ENCODE measurements around the gene GSK3A. TPM values are rescaled to one million over a fixed set of nuclear protein-coding genes. Genes with fewer than 3 reads are reported as not detected.
"Not testable (repeated sequence)": the region's sequence is repeated elsewhere in the genome, so short reads cannot be mapped to it uniquely, and the experiment has no call there.

The GSK3A gene
- total and polyA plus RNA-seq, 7 donors = 48.7 to 117 (median 64.8) TPM

GRCh38 chr19:42268142-42268703 lies 25.8 kb upstream of the GSK3A start:
- peak; percentile 81 to 85 (median 84) for ATAC-seq
- H3K36me3 ChIP-seq (ENCODE audit: insufficient read depth in 1 of 2, low read depth in 1 of 2) = peaks cover 4 to 16% of the 10 kb centered on the region in 2 donors
- intact Hi-C loops (cut with DNase I) = no loop called here
- H3K27me3 ChIP-seq (ENCODE audit: insufficient read depth in 3 of 3, low read length in 2 of 3) = no peaks in the 10 kb centered on the region
- no peak for TF ChIP-seq CTCF (IDR thresholded peaks at IDR 0.05)
- H3K4me3 ChIP-seq = peak overlapping the region; percentile 88
- peak; percentile 98 for DNase-seq
- WGBS, 3 donors = 0 to 1% (median 0%) methylated on average over 43 to 46 of the region's 46 CpGs
- H3K4me1 ChIP-seq = peaks cover 29% of the 10 kb centered on the region
- H3K27ac ChIP-seq = peak overlapping the region; percentile 100
- H3K9me3 ChIP-seq = no peaks in the 10 kb centered on the region

GRCh38 chr19:42267644-42268141 lies 25.3 kb upstream of the GSK3A start:
- intact Hi-C loops (cut with DNase I) = no loop called here
- Histone ChIP-seq H3K27me3 (ENCODE audit: insufficient read depth in 3 of 3, low read length in 2 of 3) (no peaks in the 10 kb centered on the region), H3K36me3 (ENCODE audit: insufficient read depth in 1 of 2, low read depth in 1 of 2) (peaks cover 4 to 10% of the 10 kb centered on the region in 2 donors), H3K27ac (peak overlapping the region; percentile 100), H3K4me1 (peaks cover 29% of the 10 kb centered on the region), H3K4me3 (peak overlapping the region; percentile 88), H3K9me3 (no peaks in the 10 kb centered on the region)
- DNase-seq (no peak), ATAC-seq (no peak)
- no peak for TF ChIP-seq CTCF (IDR thresholded peaks at IDR 0.05)
- WGBS, 3 donors = 2 to 5% (median 4%) methylated on average over 13 of the region's 13 CpGs

GRCh38 chr19:42266928-42267603 lies 24.7 kb upstream of the GSK3A start:
- intact Hi-C loops (cut with DNase I); ATAC-seq; H3K4me3 ChIP-seq; H3K27me3 ChIP-seq (ENCODE audit: insufficient read depth in 3 of 3, low read length in 2 of 3); H3K9me3 ChIP-seq; DNase-seq; H3K36me3 ChIP-seq (ENCODE audit: insufficient read depth in 1 of 2, low read depth in 1 of 2): not testable (repeated sequence)
- peak overlapping the region; percentile 100 for H3K27ac ChIP-seq
- H3K4me1 ChIP-seq = peaks cover 27% of the 10 kb centered on the region
- 93 to 94% (median 94%) methylated on average over 23 to 25 of the region's 25 CpGs for WGBS, 3 donors

GRCh38 chr19:42266105-42266504 lies 23.7 kb upstream of the GSK3A start:
- H3K4me3 ChIP-seq; H3K27ac ChIP-seq; H3K27me3 ChIP-seq (ENCODE audit: insufficient read depth in 3 of 3, low read length in 2 of 3); ATAC-seq; H3K9me3 ChIP-seq; DNase-seq; H3K36me3 ChIP-seq (ENCODE audit: insufficient read depth in 1 of 2, low read depth in 1 of 2); intact Hi-C loops (cut with DNase I): not testable (repeated sequence)
- peaks cover 17% of the 10 kb centered on the region for H3K4me1 ChIP-seq
- WGBS, 3 donors = 82 to 91% (median 89%) methylated on average over 4 of the region's 4 CpGs

GRCh38 chr19:42261763-42262162 lies 19.4 kb upstream of the GSK3A start:
- no peaks in the 10 kb centered on the region for H3K27me3 ChIP-seq (ENCODE audit: insufficient read depth in 3 of 3, low read length in 2 of 3)
- H3K36me3 ChIP-seq (ENCODE audit: insufficient read depth in 1 of 2, low read depth in 1 of 2) = no peaks in the 10 kb centered on the region
- no peaks in the 10 kb centered on the region for H3K9me3 ChIP-seq
- DNase-seq (no peak), ATAC-seq (no peak)
- H3K4me3 ChIP-seq = no peak overlapping the region
- WGBS, 3 donors = 95 to 100% (median 96%) methylated on average over 3 of the region's 3 CpGs
- no peaks in the 10 kb centered on the region for H3K4me1 ChIP-seq
- TF ChIP-seq CTCF (IDR thresholded peaks at IDR 0.05) = no peak
- intact Hi-C loops (cut with DNase I) = no loop called here
- H3K27ac ChIP-seq = no peak overlapping the region

- WGBS, 3 donors = 80 to 91% (median 89%) methylated on average over 3 of the region's 3 CpGs
Measured at GRCh38 chr19:42257842-42258241, 15.4 kb upstream of the GSK3A start.

More at GRCh38 chr19:42257842-42258241, 15.4 kb upstream of the GSK3A start:
- H3K4me1 ChIP-seq; ATAC-seq; H3K27me3 ChIP-seq (ENCODE audit: insufficient read depth in 3 of 3, low read length in 2 of 3); H3K4me3 ChIP-seq; H3K9me3 ChIP-seq; DNase-seq; H3K36me3 ChIP-seq (ENCODE audit: insufficient read depth in 1 of 2, low read depth in 1 of 2); intact Hi-C loops (cut with DNase I); H3K27ac ChIP-seq: not testable (repeated sequence)
